NCI-H2227 treated with DMSO at 0.1 percent for 48 hours (cell line): ENCODE measurements around the gene PSORS1C2.

Experiments
- DNase-seq: peaks from one replicate; lab custom pipeline; 2025; lab: John Stamatoyannopoulos, UW

Gene PSORS1C2

GRCh38 chr6:31113861-31114540 lies 24.9 kb downstream of the PSORS1C2 start:
- DNase-seq: no peak

- no peak for DNase-seq
These were observed 26.4 kb downstream of the PSORS1C2 start, which contains the start of gene C6orf15 for GRCh38 chr6:31112478-31112877. TSS of gene C6orf15 (minus strand) at chr6:31112575. CDS start at chr6:31112555, 20 bp downstream.

- no peak for DNase-seq
These were observed 27.2 kb downstream of the PSORS1C2 start for GRCh38 chr6:31111712-31112111.

GRCh38 chr6:31110825-31111582 lies 27.9 kb downstream of the PSORS1C2 start:
- DNase-seq: no peak

GRCh38 chr6:31107052-31107451 lies 31.8 kb downstream of the PSORS1C2 start:
- DNase-seq: no peak

DNA sequence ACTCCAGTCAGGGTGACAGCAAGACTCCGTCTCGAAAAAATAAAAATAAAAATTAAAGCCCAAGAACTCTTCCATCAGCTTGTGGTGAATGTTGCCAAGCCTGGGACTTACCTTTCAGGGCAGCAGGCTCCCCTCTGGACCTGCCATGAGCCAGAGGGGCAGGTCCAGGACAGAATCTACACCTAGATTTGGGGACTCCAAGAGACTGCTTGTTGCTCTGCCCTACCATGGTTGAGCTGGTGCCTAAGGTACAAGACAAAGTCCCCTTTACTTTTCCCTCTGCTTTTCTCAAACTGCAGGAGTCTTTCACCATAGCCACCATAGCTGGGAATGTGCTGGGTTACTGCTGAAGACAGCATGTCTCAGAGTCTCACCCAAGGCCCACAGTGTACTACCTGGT lies 35.7 kb downstream of the PSORS1C2 start:
- no peak for DNase-seq

GRCh38 chr6:31098449-31098938 lies 40.4 kb downstream of the PSORS1C2 start:
- no peak for DNase-seq

GRCh38 chr6:31096656-31097055 lies 42.2 kb downstream of the PSORS1C2 start:
- peak; percentile 72 for DNase-seq

DNA sequence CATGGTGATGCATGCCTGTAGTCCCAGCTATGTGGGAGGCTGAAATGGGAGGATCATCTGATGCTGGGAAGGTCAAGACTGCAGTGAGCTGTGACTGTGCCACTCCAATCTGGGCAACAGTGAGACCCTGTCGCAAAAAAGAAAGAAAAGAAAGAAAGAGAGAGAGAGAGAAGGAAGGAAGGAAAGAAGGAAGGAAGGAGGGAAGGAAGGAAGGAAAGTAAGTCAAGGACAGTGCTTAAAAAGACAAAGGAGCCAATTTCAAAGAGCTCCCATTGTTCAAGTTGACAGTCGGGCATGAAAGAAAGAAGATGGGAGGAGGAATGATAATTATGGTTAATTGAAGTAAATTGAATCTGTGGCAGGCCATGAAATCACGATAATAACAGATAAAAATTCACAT lies 42.7 kb downstream of the PSORS1C2 start:
- DNase-seq: no peak

DNA sequence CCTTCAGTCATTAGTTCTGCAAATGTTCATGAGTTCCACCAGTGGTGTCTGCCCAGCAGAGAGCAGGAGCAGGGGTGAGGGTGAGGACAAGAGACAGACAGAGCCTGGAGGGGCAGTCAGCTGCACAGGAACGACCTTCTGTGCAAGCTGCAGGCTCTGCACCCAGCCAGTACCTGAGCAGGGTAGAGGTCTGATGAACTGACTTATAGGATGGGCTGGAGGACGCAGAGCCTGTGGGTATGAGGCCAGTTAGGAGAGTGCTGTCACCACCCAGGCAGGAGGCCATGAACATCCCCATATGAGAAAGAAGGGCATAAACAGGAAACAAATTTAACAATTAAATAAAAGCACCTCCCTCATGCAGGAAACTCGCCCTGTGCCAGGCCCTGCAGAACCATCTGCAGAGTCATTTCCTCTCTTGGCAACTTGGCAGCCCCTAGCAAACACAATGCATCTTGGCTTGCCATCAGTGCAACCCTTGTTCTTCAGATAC lies 44.4 kb downstream of the PSORS1C2 start:
- no peak for DNase-seq

- DNase-seq: no peak
These were observed 45.9 kb downstream of the PSORS1C2 start for GRCh38 chr6:31092769-31093505.

GRCh38 chr6:31092238-31092637 lies 46.6 kb downstream of the PSORS1C2 start:
- DNase-seq: no peak

DNA sequence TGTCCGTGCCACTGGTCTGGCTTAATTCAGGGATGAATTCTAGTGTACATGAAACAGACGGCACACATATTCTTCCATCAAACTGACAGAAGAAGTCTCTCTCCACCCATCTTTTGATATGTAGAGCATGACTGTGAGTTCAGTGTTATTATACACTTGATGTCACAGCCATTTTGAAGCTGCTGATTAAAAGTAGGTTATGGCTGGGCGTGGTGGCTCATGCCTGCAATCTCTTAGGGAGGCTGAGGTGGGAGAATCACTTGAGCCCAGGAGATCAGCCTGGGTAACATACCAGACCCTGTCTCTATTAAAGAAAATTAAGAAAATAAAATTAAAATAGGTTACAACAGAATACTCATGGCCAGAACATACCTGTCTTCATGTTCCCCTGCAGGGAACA lies 47.2 kb downstream of the PSORS1C2 start:
- no peak for DNase-seq

GRCh38 chr6:31090973-31091364 lies 47.9 kb downstream of the PSORS1C2 start:
- DNase-seq: no peak

GRCh38 chr6:31090275-31090972 lies 48.4 kb downstream of the PSORS1C2 start:
- no peak for DNase-seq
